ENCODE data around the gene CIDEA.
A peak's percentile ranks its signal among the peaks of the same experiment; 100 is the strongest.
"Not testable (repeated sequence)": the region's sequence is repeated elsewhere in the genome, so short reads cannot be mapped to it uniquely, and the experiment has no call there.

Gene CIDEA

GRCh38 chr18:12239431-12239830, 14.7 kb upstream of the CIDEA start:
- no peak for DNase-seq (ENCODE audit: low spot score)

GRCh38 chr18:12242658-12243260, 11.4 kb upstream of the CIDEA start:
- DNase-seq (ENCODE audit: low spot score), result no peak

- DNase-seq (ENCODE audit: low spot score), result not testable (repeated sequence)
These were observed 10.9 kb upstream of the CIDEA start for GRCh38 chr18:12243272-12243671.

GRCh38 chr18:12245793-12246135, 8.4 kb upstream of the CIDEA start:
- no peak for DNase-seq (ENCODE audit: low spot score)

- no peak for DNase-seq (ENCODE audit: low spot score)
These were observed 7.0 kb upstream of the CIDEA start for GRCh38 chr18:12246849-12247808.

GRCh38 chr18:12247946-12248345, 6.2 kb upstream of the CIDEA start:
- no peak for DNase-seq (ENCODE audit: low spot score)

GRCh38 chr18:12248926-12249720, 5.0 kb upstream of the CIDEA start:
- DNase-seq (ENCODE audit: low spot score), result no peak

- no peak for DNase-seq (ENCODE audit: low spot score)
These were observed 2.9 kb upstream of the CIDEA start for GRCh38 chr18:12251311-12251710.

- DNase-seq (ENCODE audit: low spot score), result no peak
These were observed 2.1 kb upstream of the CIDEA start for GRCh38 chr18:12252061-12252460.

GRCh38 chr18:12253027-12253426, 1.1 kb upstream of the CIDEA start:
- no peak for DNase-seq (ENCODE audit: low spot score)

GRCh38 chr18:12253663-12254135, 462 bp upstream of the CIDEA start:
- DNase-seq (ENCODE audit: low spot score), result no peak

- DNase-seq (ENCODE audit: low spot score), result no peak
These were observed 805 bp downstream of the CIDEA start for GRCh38 chr18:12254820-12255511.

- DNase-seq (ENCODE audit: low spot score), result peak; percentile 60
These were observed 1.5 kb downstream of the CIDEA start for GRCh38 chr18:12255626-12256026.

GRCh38 chr18:12256951-12257350, 2.8 kb downstream of the CIDEA start:
- peak; percentile 40 for DNase-seq (ENCODE audit: low spot score)

GRCh38 chr18:12257996-12258718, 4.0 kb downstream of the CIDEA start:
- DNase-seq (ENCODE audit: low spot score), result no peak

- DNase-seq (ENCODE audit: low spot score), result no peak
These were observed 4.9 kb downstream of the CIDEA start for GRCh38 chr18:12258719-12259705.

- DNase-seq (ENCODE audit: low spot score), result no peak
These were observed 8.6 kb downstream of the CIDEA start for GRCh38 chr18:12262748-12263147.

GRCh38 chr18:12264864-12265263, 10.7 kb downstream of the CIDEA start:
- DNase-seq (ENCODE audit: low spot score), result no peak

- DNase-seq (ENCODE audit: low spot score), result peak; percentile 90
These were observed 17.4 kb downstream of the CIDEA start for GRCh38 chr18:12271376-12272235.
